IPS DF 6.9 (cell line): ENCODE data around the gene IPO4.

ENCODE experiments used
- DNase-seq: peaks from one replicate; pipeline ENCODE4 v3.0.0-alpha.2; 2013; ENCODE audit warnings: low read depth, low spot score
- H3K27ac ChIP-seq: one replicate; pipeline ENCODE4 v1.5.1; 2013; ENCODE audit warnings: low read length, control low read depth
- H3K27me3 ChIP-seq: 2 replicates; pipeline ENCODE4 v1.6.1; 2013; ENCODE audit warnings: mild to moderate bottlenecking, low read length; ENCODE audit not compliant: control insufficient read depth, insufficient read depth
- H3K36me3 ChIP-seq: 2 replicates; pipeline ENCODE4 v1.6.1; 2013; ENCODE audit warnings: low read length; ENCODE audit not compliant: control insufficient read depth, insufficient read depth
- H3K4me1 ChIP-seq: 2 replicates; pipeline ENCODE4 v1.6.1; 2013; ENCODE audit warnings: low read length; ENCODE audit not compliant: control insufficient read depth, insufficient read depth
- H3K4me3 ChIP-seq: 2 replicates; pipeline ENCODE4 v1.5.1; 2013; ENCODE audit warnings: mild to moderate bottlenecking, low read length
- H3K9me3 ChIP-seq: 2 replicates; pipeline ENCODE4 v1.6.1; 2013; ENCODE audit warnings: low read length, inconsistent platforms; ENCODE audit not compliant: control insufficient read depth, insufficient read depth
- WGBS: extraction: QIAGEN DNeasy Blood & Tissue Kit; methylation state at CpG from one replicate; pipeline ENCODE4 v1.1.7; 2013; ENCODE audit warnings: mixed read lengths, missing lambda C conversion rate; ENCODE audit not compliant: insufficient read length, insufficient coverage; 5-methylcytosine and 5-hydroxymethylcytosine counted together

Gene IPO4

DNA sequence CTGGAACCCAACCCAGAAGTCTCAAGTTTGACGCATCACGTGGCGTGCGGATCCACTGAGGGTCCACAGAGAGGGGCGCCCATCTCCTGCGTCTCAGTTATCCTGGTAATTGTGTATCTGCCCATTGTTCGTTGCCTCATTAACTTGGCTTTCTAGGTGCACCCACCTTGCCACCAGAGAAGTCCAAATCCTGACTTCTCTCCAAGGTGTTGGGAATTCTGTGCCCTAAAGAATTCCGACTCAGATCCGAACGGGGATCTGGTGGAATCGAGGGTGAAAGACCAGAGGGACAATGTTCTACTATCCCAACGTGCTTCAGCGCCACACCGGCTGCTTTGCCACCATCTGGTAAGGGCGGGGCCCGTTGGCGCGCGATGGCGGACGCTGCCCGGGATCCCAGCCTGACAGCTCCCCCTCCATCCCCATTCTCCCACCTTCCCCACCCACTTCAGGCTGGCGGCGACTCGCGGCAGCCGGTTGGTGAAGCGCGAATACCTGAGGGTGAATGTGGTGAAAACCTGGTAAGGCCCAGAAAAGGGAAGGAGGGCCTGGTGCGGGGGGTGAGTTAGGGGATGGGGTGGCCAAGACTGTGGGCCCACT, 16.3 kb downstream of the IPO4 start:
- H3K4me1 ChIP-seq: peaks cover 4% of the 10 kb centered on the region; the same call in 1 of the 2 replicates
- no peaks in the 10 kb centered on the region for H3K27me3 ChIP-seq
- no peaks in the 10 kb centered on the region; the same call in 1 of the 2 replicates for H3K36me3 ChIP-seq
- no peak for DNase-seq
- H3K9me3 ChIP-seq: no peaks in the 10 kb centered on the region
- H3K27ac ChIP-seq: no peak overlapping the region
- WGBS: no CpG with 5 or more reads among the region's 30 CpGs
- H3K4me3 ChIP-seq: peak overlapping the region; percentile 42; the same call in 1 of the 2 replicates

DNA sequence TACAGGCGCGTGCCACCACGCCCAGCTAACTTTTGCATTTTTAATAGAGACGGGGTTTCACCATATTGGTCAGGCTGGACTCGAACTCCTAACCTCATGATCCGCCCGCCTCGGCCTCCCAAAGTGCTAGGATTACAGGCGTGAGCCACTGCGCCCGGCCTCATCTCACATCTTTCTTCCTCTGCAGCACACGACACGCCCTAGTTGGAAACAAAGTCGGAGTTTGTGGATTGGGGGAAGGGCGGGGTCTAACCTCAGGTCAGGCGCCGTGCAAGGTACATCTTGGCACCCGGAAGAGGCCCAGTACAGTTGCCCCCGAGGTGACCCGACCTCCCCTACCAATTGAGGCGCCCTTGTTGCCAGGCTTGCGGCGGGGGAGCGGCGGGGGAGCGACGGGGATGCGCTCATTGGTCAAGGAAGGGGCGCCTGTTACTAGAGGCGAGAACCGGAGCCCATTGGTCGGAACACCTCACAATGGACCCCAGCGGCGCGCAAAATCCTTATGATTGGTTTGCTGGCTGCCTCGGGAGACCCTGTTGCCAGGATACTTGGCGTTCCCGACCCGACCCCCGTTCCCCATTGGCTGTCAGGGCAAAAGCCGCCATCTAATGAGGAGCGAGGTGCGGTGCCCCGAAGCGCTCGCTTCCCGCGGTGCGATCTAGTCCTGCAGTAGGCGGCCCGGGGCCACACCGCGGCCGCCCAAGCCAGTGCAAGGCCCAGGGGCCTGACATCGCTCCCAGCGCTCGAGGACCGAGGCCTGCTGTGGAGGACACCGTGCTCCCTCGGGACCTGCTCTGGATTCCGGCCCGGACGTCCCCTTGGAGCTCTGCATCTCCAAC, 17.0 kb downstream of the IPO4 start, which contains the start of gene REC8:
REC8 (plus strand) TSS at position 659 of the 839 bp plus-strand sequence. CDS start 473 bp downstream, outside the sequence.
- DNase-seq: peak; percentile 97
- H3K36me3 ChIP-seq: no peaks in the 10 kb centered on the region
- peak within 1 kb of the TSS; percentile 42; the same call in 1 of the 2 replicates for H3K4me3 ChIP-seq
- no peak within 1 kb of the TSS for H3K27ac ChIP-seq
- no peaks in the 10 kb centered on the region for H3K27me3 ChIP-seq
- H3K9me3 ChIP-seq: no peaks in the 10 kb centered on the region
- peaks cover 4% of the 10 kb centered on the region; the same call in 1 of the 2 replicates for H3K4me1 ChIP-seq
- WGBS: no CpG with 5 or more reads among the region's 63 CpGs

DNA sequence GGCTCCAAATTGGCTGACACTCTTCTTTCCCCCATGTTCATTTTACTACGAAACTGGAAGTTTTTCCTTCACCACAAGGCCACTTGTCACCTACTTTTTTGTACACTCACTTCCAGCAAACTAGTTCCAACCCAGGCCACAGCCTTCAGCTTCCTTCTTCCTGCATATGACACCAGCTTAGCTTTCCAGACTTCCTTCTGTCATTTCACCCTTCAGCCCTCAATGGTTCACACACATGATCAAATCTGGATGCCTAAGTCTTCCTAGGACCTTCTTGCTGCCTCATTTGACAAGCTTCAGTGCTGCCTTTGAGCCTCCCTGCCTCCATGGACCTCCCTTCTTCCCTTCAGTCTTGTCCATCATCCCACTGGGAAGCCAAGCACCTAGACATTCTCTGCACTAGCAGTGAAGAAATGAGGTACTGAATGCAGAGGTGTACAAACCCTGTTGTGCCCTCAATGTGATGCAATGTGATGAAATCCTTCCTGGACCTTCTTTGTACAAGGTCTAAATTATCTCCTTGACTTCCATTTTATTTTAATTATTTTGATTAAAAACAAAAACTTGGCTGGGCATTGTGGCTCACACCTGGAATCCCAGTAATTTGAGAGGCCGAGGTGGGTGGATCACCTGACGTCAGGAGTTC, 21.0 kb downstream of the IPO4 start:
- Histone ChIP-seq H3K4me3 (no peak overlapping the region), H3K4me1 (peaks cover 4% of the 10 kb centered on the region; the same call in 1 of the 2 replicates), H3K36me3 (peaks cover 12% of the 10 kb centered on the region), H3K27me3 (no peaks in the 10 kb centered on the region), H3K27ac (no peak overlapping the region), H3K9me3 (no peaks in the 10 kb centered on the region)
- DNase-seq: no peak
- whole genome bisulfite sequencing: no CpG with 5 or more reads among the region's 3 CpGs

DNA sequence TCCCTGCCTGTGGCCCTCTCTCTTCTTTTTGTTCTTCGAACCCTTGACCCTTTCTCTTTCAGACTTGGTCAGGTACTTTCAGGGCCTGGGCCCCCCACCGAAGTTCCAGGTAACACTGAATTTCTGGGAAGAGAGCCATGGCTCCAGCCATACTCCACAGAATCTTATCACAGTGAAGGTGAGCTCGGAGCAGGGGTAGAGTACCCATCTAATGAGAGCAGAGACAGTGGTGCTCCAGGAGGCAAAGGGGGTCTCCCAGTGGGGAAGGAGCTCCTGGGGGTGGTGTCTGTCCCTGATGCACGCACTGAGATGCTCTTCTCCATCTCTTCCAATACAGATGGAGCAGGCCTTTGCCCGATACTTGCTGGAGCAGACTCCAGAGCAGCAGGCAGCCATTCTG, 22.8 kb downstream of the IPO4 start:
- peaks cover 12% of the 10 kb centered on the region for H3K36me3 ChIP-seq
- no CpG with 5 or more reads among the region's 5 CpGs for WGBS
- H3K27ac ChIP-seq: no peak overlapping the region
- no peaks in the 10 kb centered on the region for H3K9me3 ChIP-seq
- no peaks in the 10 kb centered on the region for H3K27me3 ChIP-seq
- H3K4me3 ChIP-seq: no peak overlapping the region
- DNase-seq: no peak
- no peaks in the 10 kb centered on the region for H3K4me1 ChIP-seq

DNA sequence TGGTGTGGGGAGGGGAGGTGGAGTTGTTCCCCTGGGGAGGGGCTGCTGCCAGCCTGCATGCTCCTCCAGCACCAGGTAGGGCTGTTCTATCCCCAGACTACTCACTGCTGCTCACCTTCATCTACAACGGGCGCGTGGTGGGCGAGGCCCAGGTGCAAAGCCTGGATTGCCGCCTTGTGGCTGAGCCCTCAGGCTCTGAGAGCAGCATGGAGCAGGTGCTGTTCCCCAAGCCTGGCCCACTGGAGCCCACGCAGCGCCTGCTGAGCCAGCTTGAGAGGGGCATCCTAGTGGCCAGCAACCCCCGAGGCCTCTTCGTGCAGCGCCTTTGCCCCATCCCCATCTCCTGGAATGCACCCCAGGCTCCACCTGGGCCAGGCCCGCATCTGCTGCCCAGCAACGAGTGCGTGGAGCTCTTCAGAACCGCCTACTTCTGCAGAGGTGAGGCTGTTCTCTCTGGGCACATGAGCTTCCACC, 24.1 kb downstream of the IPO4 start:
- Histone ChIP-seq H3K9me3 (no peaks in the 10 kb centered on the region), H3K4me1 (no peaks in the 10 kb centered on the region), H3K36me3 (peaks cover 16% of the 10 kb centered on the region), H3K27me3 (no peaks in the 10 kb centered on the region), H3K4me3 (no peak overlapping the region), H3K27ac (no peak overlapping the region)
- no CpG with 5 or more reads among the region's 14 CpGs for WGBS
- no peak for DNase-seq

DNA sequence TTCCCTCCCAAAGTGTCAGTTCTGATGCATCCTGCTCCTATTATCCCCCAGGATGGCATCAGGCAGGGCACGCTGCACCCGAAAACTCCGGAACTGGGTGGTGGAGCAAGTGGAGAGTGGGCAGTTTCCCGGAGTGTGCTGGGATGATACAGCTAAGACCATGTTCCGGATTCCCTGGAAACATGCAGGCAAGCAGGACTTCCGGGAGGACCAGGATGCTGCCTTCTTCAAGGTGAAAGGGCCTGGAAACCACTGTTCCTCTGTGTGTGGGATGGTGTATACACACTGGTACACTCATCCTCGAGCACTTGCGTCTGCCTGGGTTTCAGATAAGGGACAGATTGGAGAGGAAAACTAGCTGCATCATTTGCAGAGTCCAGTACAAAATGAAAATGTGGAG, 26.5 kb downstream of the IPO4 start:
- peaks cover 27% of the 10 kb centered on the region for H3K36me3 ChIP-seq

DNA sequence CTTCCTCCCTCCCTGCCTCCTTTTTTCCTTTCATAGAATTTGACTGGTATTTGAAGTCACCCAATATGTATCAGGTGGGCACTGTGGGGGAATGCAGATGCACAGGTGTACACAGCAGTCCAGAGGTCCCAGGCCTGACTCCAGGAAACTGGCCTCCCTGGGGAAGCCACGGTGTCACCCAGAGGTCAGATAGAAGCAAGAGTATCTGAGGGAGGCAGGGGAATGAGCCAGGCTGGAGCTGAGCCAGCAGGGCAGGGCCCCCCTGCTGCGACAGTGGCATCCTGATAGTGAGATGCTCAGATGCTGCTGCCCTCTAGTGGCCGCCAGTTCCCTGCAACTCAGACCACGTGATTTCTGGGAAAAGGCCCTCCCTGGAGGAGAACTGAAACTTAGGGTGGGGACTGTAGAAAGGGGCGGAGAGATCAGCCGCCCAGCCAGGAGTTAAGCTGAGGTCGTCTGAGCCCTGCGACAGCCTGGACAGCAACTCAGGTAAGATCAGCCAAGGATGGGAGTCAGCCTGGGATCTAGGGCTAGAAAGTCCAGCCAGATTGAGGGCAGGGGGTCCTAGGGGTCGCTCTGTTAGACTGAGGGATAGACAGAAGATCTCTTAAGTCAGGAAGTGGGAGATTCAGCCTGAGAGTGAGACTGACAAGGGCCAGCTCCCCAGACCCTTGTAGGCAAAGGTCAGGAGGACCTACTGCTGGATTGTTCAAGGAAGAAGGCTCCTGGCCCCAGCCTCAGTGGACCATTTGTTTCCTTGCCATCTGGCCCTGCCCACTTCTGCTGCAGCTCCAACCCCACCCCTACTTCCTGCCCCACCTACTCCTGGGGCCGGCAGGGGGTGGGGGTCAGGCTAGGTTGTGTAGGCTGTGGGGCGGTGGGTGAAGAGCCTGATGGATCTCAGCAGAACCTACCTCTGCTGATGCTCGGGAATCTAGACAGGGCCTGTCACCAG, 27.5 kb downstream of the IPO4 start, which contains the start of gene IRF9:
IRF9 (plus strand) TSS at position 416 of the 955 bp plus-strand sequence. CDS start 880 bp downstream, outside the sequence.
- H3K4me1 ChIP-seq: no peaks in the 10 kb centered on the region
- no peak within 1 kb of the TSS for H3K27ac ChIP-seq
- H3K9me3 ChIP-seq: no peaks in the 10 kb centered on the region
- 0 out of 2 replicates have a peak within 1 kb of the TSS, but pooled peaks have one; percentile 4 for H3K4me3 ChIP-seq
- no peaks in the 10 kb centered on the region for H3K27me3 ChIP-seq
- peaks cover 31% of the 10 kb centered on the region for H3K36me3 ChIP-seq
- no CpG with 5 or more reads among the region's 12 CpGs for WGBS
- peak; percentile 99 for DNase-seq

More for the DNA sequence above, 26.5 kb downstream of the IPO4 start:
- Histone ChIP-seq H3K9me3 (no peaks in the 10 kb centered on the region), H3K4me3 (no peak overlapping the region), H3K4me1 (no peaks in the 10 kb centered on the region), H3K27me3 (no peaks in the 10 kb centered on the region), H3K27ac (no peak overlapping the region)
- no peak for DNase-seq
- no CpG with 5 or more reads among the region's 8 CpGs for WGBS

DNA sequence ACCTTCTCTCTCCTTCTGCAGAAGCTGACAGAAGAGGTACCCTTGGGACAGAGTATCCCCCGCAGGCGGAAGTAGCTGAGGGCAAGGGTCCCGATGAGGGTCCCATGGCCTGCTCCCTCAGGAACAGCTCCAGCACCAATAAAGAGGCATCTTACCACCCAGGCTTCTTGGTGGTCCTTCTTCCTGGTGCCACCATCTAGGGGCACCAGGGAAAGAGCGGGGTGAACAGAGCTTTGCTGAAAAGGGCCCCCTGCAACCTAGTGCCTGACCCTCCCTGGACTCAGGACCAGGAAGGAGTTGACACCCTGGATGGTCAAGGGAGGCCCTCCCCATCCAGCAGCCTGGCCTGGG, 28.1 kb downstream of the IPO4 start:
- Histone ChIP-seq H3K27ac (no peak overlapping the region), H3K4me3 (no peak overlapping the region), H3K9me3 (no peaks in the 10 kb centered on the region), H3K4me1 (no peaks in the 10 kb centered on the region), H3K27me3 (no peaks in the 10 kb centered on the region), H3K36me3 (peaks cover 34% of the 10 kb centered on the region)
- DNase-seq: no peak
- no CpG with 5 or more reads among the region's 4 CpGs for WGBS

DNA sequence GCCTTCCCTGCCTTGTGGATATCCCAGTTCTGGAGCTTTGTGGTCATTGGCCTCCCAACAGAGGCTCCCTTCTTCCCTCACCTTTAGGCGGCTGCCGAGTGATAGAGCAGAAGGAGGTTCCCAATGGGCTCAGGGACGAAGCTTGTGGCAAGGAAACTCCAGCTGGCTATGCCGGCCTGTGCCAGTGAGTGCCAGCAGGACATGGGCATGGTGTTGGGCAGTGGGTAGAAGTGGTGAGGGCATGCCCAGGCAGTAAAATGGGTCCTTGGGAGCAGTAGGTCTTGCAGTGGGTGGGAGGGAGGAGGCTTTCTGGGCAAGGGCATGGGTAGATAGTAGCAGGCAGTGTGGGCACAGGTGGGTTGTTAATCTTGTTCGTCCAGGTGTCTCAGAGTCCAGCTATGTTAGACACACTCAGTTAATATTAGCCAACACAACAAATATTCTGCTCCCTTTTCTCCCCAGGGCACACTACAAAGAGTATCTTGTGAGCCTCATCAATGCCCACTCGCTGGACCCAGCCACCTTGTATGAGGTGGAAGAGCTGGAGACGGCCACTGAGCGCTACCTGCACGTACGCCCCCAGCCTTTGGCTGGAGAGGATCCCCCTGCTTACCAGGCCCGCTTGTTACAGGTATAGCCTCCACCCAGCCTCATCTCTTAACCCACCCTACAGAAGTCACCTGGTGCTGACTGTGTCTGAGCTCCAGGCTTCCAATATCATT, 28.7 kb downstream of the IPO4 start:
- Histone ChIP-seq H3K4me3 (no peak overlapping the region), H3K9me3 (no peaks in the 10 kb centered on the region), H3K27ac (no peak overlapping the region), H3K27me3 (no peaks in the 10 kb centered on the region), H3K4me1 (no peaks in the 10 kb centered on the region), H3K36me3 (peaks cover 37% of the 10 kb centered on the region)
- no peak for DNase-seq
- no CpG with 5 or more reads among the region's 11 CpGs for WGBS
